Measurements from ENCODE around the gene CTSH.

Gene CTSH

DNA sequence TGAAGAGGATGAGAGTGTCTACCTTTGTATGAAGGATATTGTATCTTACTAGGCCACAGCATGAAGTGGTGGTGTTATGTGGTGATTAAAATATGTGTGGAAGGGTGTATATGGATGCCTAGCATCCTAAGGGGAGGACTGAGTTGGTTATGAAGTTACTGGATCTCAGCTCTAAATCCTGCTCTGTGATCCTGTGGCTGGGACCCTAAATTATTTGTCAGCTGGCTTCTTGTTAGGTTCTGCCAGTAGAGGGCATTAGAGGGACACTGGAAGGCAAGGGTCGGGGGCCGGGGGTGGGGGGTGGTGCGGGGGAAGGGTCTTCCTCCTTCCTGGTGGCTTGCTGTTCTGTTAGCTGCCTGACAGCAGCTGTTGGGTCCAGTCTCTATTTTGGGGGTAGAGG is 37.3 kb downstream of the CTSH start:
- TF ChIP-seq RAD21 (IDR thresholded peaks at IDR 0.05; ENCODE audit: low read depth) = peak; percentile 10; the same call in 1 of the 2 replicates
- TF ChIP-seq, protein P1, sequence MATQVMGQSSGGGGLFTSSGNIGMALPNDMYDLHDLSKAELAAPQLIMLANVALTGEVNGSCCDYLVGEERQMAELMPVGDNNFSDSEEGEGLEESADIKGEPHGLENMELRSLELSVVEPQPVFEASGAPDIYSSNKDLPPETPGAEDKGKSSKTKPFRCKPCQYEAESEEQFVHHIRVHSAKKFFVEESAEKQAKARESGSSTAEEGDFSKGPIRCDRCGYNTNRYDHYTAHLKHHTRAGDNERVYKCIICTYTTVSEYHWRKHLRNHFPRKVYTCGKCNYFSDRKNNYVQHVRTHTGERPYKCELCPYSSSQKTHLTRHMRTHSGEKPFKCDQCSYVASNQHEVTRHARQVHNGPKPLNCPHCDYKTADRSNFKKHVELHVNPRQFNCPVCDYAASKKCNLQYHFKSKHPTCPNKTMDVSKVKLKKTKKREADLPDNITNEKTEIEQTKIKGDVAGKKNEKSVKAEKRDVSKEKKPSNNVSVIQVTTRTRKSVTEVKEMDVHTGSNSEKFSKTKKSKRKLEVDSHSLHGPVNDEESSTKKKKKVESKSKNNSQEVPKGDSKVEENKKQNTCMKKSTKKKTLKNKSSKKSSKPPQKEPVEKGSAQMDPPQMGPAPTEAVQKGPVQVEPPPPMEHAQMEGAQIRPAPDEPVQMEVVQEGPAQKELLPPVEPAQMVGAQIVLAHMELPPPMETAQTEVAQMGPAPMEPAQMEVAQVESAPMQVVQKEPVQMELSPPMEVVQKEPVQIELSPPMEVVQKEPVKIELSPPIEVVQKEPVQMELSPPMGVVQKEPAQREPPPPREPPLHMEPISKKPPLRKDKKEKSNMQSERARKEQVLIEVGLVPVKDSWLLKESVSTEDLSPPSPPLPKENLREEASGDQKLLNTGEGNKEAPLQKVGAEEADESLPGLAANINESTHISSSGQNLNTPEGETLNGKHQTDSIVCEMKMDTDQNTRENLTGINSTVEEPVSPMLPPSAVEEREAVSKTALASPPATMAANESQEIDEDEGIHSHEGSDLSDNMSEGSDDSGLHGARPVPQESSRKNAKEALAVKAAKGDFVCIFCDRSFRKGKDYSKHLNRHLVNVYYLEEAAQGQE (IDR thresholded peaks at IDR 0.05; ENCODE audit: low read depth) = no peak

DNA sequence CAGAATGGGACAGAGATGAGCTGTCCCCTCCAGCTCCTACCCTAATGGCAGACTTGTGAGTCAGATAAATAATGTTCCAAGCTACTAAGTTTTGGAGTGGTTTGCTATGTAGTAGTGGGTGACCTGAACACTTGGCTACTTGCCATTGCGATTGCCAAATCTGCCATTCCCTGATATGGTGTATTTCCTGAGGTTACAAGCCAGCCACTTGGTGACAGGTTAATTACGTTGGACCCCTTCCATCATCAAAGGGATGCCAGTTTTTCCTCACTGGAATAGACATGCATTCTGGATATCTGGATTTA is 38.6 kb downstream of the CTSH start:
- TF ChIP-seq TEAD4 (IDR thresholded peaks at IDR 0.05) (no peak), CREB1 (IDR thresholded peaks at IDR 0.05; ENCODE audit: low read depth) (no peak), NFIC (IDR thresholded peaks at IDR 0.05) (no peak), CEBPB (IDR thresholded peaks at IDR 0.05) (peak; percentile 65)
- TF ChIP-seq, protein P1 (IDR thresholded peaks at IDR 0.05; ENCODE audit: low read depth) = no peak

DNA sequence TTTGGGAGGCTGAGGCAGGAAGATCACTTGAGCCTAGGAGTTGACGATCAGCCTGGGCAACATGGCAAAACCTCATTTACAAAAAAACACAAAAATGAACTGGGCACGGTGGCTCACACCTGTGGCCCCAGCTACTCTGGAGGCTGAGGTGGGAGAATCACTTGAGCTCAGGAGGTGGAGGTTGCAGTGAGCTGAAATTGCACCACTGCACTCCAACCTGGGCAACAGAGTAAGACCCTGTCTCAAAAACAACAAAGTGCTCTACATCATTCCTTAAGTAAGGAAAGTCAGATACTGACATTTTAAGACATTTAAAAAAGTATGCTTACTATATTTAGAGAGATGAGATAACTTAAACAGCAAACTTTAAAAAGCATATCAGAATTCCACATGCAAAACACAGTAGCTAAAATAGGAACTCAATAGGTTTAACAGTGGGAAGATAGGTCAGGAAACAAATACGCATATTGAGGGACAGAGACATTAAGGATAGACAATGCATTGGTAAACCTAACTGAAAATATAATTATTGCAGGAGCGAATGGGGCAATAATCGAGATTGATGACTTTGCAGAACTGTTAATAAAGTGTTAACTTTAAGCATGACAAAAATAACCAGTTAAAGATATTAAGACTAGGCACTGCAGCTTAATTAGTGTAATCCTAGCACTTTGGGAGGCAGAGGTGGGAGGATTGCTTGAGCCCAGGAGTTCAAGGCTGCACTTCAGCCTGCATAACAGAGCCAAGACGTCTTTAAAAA is 40.1 kb downstream of the CTSH start:
- TF ChIP-seq EGR1 (IDR thresholded peaks at IDR 0.05) (no peak), FOXM1 (IDR thresholded peaks at IDR 0.05; ENCODE audit: borderline replicate concordance, low read depth) (no peak), CREB1 (IDR thresholded peaks at IDR 0.05; ENCODE audit: low read depth) (no peak), CEBPB (IDR thresholded peaks at IDR 0.05) (no peak)

DNA sequence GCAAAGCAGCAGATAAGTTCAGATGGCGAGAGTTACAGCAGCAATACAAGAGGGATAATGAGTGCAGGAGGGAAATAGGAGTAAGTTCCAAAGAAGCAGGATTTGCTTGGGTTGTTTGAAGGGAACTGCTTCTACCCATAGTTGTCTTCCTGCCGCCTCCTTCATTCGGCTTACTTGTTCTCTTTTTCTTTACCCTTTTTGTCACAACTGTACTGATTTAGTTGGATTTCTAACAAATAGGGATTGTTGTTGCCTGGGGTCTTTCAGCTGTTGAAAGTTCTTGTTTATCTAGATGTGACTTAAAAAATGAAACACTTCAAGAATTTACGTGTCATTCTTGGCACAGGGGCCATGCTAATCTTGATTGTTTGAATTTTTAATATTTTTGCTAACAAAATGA is 46.3 kb downstream of the CTSH start:
- no peak for TF ChIP-seq CEBPB (IDR thresholded peaks at IDR 0.05)
- TF ChIP-seq EGR1 (IDR thresholded peaks at IDR 0.05) = no peak
- no peak for TF ChIP-seq RAD21 (IDR thresholded peaks at IDR 0.05; ENCODE audit: low read depth)

DNA sequence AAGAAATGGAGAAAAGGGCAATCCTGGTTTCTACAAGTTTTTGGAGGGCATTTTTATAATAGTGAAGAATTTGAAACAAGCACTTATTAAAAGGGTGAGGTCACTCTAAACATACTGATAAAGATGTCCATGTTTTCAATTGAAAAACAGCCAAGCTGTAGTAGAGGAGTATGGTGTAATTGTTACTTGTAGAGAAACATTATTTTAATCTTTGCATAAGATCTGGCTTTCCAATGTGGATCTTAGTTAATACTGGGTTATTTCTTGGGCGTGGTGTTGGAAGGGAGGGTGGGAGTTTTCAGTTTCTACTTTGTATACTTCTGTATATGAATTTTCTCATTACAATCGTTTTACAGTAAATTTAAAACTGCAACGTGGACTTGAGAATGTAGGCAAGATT is 49.4 kb downstream of the CTSH start:
- TF ChIP-seq CREB1 (IDR thresholded peaks at IDR 0.05; ENCODE audit: low read depth) = no peak
- TF ChIP-seq TAF1 (IDR thresholded peaks at IDR 0.05; ENCODE audit: low read depth) = no peak
- no peak for TF ChIP-seq CEBPB (IDR thresholded peaks at IDR 0.05)
- TF ChIP-seq TEAD4 (IDR thresholded peaks at IDR 0.05) = no peak
- TF ChIP-seq, protein P1 (IDR thresholded peaks at IDR 0.05; ENCODE audit: low read depth) = no peak
- TF ChIP-seq NFIC (IDR thresholded peaks at IDR 0.05) = no peak
- TF ChIP-seq, protein P2, sequence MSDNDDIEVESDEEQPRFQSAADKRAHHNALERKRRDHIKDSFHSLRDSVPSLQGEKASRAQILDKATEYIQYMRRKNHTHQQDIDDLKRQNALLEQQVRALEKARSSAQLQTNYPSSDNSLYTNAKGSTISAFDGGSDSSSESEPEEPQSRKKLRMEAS (IDR thresholded peaks at IDR 0.05) = no peak
- TF ChIP-seq RAD21 (IDR thresholded peaks at IDR 0.05; ENCODE audit: low read depth) = no peak
- no peak for TF ChIP-seq ZBTB7A (IDR thresholded peaks at IDR 0.05; ENCODE audit: low read depth)
- TF ChIP-seq TCF12 (IDR thresholded peaks at IDR 0.05; ENCODE audit: low read depth) = no peak
- no peak for TF ChIP-seq YY1 (IDR thresholded peaks at IDR 0.05; ENCODE audit: low read depth)
- no peak for TF ChIP-seq FOXM1 (IDR thresholded peaks at IDR 0.05; ENCODE audit: borderline replicate concordance, low read depth)
- TF ChIP-seq, protein P3, sequence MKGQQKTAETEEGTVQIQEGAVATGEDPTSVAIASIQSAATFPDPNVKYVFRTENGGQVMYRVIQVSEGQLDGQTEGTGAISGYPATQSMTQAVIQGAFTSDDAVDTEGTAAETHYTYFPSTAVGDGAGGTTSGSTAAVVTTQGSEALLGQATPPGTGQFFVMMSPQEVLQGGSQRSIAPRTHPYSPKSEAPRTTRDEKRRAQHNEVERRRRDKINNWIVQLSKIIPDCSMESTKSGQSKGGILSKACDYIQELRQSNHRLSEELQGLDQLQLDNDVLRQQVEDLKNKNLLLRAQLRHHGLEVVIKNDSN (IDR thresholded peaks at IDR 0.05) = no peak
- TF ChIP-seq EP300 (IDR thresholded peaks at IDR 0.05; ENCODE audit: borderline replicate concordance) = no peak

DNA sequence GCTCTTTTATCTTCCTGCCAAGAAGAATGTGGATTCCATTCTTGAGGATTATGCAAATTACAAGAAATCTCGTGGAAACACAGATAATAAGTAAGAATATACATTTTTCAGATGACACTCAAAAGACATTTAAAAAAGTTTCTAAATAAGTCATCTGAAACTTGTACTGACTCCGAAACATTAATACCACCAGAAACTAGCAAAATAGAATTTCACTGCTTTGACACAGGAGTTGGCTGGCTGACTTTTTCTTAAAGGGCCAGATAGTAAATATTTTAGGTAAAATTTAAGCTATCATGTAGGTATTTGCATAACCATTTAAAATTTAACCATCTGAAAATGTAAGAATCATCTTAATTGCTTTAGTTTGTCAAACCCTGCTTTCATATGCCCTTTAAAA is 51.3 kb downstream of the CTSH start:
- TF ChIP-seq CEBPB (IDR thresholded peaks at IDR 0.05) (no peak), ZBTB7A (IDR thresholded peaks at IDR 0.05; ENCODE audit: low read depth) (no peak), EP300 (IDR thresholded peaks at IDR 0.05; ENCODE audit: borderline replicate concordance) (no peak), EGR1 (IDR thresholded peaks at IDR 0.05) (no peak), RAD21 (IDR thresholded peaks at IDR 0.05; ENCODE audit: low read depth) (no peak), NFIC (IDR thresholded peaks at IDR 0.05) (no peak), TAF1 (IDR thresholded peaks at IDR 0.05; ENCODE audit: low read depth) (no peak)
